Measurements from ENCODE around the gene CADPS2.
A peak's percentile ranks its signal among the peaks of the same experiment; 100 is the strongest.

CADPS2 gene

DNA sequence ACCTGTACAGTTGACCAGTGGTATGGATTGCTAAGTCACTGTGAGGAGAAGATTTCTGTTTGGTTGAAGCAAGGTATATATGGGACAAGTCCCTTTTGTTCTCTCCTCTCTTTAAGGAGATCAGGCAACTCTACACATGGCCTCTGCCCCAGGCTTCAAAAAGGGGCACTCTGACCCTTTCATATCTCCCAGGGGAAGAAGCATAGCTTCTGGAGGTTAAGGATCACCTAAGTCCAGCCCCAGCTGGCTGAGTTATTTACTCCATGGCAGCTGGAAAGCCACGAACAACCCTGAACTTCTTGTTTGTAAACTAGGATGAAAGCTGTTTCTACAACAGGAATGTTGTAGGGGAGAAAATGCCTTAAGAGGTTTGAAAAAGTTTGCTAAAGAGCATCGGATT lies 452.5 kb downstream of the CADPS2 start:
- TF ChIP-seq, protein P1, sequence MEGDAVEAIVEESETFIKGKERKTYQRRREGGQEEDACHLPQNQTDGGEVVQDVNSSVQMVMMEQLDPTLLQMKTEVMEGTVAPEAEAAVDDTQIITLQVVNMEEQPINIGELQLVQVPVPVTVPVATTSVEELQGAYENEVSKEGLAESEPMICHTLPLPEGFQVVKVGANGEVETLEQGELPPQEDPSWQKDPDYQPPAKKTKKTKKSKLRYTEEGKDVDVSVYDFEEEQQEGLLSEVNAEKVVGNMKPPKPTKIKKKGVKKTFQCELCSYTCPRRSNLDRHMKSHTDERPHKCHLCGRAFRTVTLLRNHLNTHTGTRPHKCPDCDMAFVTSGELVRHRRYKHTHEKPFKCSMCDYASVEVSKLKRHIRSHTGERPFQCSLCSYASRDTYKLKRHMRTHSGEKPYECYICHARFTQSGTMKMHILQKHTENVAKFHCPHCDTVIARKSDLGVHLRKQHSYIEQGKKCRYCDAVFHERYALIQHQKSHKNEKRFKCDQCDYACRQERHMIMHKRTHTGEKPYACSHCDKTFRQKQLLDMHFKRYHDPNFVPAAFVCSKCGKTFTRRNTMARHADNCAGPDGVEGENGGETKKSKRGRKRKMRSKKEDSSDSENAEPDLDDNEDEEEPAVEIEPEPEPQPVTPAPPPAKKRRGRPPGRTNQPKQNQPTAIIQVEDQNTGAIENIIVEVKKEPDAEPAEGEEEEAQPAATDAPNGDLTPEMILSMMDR (IDR thresholded peaks at IDR 0.05; ENCODE audit: insufficient read depth, low read depth, low read length, missing control alignments), result no peak

DNA sequence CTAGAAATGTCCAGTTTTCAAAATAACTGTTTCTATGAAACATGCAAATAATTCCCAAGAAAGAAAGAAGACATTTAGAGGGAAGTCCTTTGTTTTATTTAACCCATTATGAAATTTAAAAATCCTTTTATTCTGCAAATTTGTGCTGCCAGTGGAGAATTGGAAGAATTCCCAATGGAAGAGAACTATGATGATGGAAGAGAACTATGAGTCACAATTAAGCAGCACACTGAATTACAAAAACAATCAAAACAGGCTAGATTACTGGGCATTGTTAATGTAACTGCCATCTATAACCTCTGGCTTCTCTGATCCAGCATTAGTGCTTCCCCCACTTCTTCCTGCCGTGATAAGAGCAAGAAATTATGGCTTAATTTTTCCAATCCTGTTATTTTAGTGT lies 455.6 kb downstream of the CADPS2 start:
- TF ChIP-seq, protein P1 (IDR thresholded peaks at IDR 0.05; ENCODE audit: insufficient read depth, low read depth, low read length, missing control alignments), result no peak
- H3K4me3 ChIP-seq (ENCODE audit: low read length), result no peak overlapping the region
- peak; percentile 22 for DNase-seq (ENCODE audit: low read depth)

More for the DNA sequence above, 452.5 kb downstream of the CADPS2 start:
- DNase-seq (ENCODE audit: low read depth), result no peak
- no peak overlapping the region for H3K4me3 ChIP-seq (ENCODE audit: low read length)

DNA sequence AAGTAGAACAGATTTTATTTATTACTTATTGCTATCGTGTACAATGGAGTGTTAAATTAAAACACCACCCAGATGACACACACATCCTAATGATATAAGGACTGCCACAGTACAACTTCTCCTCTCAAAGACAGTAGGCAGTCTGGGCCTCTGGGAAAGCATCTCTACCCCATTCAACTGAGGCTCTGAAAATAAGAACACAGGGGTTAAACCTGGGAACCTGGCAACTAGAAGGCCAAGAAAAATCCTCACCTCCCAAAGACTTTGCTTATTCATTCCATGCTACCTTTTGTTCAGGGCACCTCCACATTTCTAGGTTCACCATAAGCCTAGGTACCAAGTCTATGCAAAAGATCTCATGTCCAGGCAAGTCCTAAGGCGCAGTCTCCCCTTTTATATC lies 456.3 kb downstream of the CADPS2 start:
- TF ChIP-seq, protein P1 (IDR thresholded peaks at IDR 0.05; ENCODE audit: insufficient read depth, low read depth, low read length, missing control alignments), result no peak
- no peak overlapping the region for H3K4me3 ChIP-seq (ENCODE audit: low read length)

DNA sequence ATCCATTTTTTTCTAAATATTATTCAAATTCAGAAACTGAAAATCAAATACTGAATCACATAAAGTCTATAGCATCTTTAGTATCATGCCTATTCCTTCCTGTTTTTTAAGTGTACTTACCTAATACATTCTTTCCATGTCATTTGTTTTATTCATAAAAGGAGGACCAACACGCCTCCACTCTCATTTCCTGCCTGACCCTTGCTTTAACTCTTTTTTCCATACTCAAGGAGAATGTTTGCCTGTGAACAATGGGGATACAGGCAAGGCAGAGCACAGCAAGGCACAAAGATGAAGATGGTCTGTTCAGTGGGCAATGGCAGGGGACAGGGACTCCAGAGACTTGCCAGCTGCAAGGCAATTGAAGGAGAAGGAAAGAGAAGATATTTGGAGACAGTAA lies 460.5 kb downstream of the CADPS2 start:
- no peak overlapping the region for H3K4me3 ChIP-seq (ENCODE audit: low read length)
- DNase-seq (ENCODE audit: low read depth), result no peak
- TF ChIP-seq, protein P1 (IDR thresholded peaks at IDR 0.05; ENCODE audit: insufficient read depth, low read depth, low read length, missing control alignments), result no peak

More for the DNA sequence above, 456.3 kb downstream of the CADPS2 start:
- peak; percentile 10 for DNase-seq (ENCODE audit: low read depth)

DNA sequence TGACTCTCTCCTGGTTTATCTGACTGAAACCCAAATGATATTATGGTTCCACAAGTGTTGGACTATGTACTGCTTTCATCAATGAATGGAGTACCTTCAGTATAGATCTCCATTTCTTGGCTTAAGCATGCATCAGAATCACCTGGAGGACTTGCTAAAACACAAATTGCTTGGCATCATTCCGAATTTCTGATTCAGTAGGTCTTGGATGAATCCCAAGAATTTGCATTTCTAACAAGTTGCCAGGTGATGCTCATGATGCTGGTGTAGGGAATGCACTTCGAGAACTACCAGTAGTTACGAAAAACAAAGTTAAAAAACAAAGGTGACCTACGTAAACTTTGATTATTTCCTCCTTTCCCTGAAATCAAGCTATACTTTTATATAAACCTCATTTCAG lies 462.7 kb downstream of the CADPS2 start:
- peak; percentile 45 for DNase-seq (ENCODE audit: low read depth)
- no peak overlapping the region for H3K4me3 ChIP-seq (ENCODE audit: low read length)
- TF ChIP-seq, protein P1 (IDR thresholded peaks at IDR 0.05; ENCODE audit: insufficient read depth, low read depth, low read length, missing control alignments), result no peak

DNA sequence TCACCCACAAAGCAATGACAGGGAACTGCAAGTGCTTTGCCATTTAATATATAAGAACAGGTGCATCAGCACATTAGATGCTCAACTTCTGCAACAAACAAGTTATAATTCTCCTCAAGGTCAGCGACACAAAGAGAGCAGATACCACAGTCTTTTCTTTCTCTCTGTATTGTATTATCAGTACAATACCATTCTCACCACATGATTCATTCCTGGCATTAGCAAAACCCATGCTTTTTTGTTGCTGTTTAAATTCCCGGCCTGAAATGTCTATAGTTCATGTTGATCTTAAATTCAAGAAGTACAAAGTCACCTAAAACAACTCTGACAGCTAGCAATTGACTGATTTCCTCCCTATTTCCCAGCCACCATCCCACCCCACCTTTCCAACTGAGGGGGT lies 469.9 kb downstream of the CADPS2 start:
- DNase-seq (ENCODE audit: low read depth), result no peak
- H3K4me3 ChIP-seq (ENCODE audit: low read length), result no peak overlapping the region
- TF ChIP-seq, protein P1 (IDR thresholded peaks at IDR 0.05; ENCODE audit: insufficient read depth, low read depth, low read length, missing control alignments), result no peak

DNA sequence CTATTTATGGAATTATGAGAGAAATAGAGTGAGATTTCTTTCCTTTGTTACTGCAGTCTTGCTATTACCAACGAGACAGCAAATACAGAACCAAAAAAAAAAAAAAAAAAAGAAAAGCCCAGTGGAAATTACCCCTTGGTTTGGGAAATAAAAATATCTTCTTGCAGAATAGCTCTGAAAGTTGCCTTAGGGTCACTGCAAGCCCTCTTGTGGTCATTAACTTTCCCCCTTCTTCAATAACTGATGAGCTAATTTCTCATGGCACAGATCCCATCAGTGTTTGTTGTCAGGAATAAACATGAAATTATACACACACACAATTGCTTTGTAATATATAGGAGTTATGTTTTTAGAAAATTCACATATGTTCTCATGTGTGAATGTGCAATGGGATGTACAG lies 470.8 kb downstream of the CADPS2 start:
- no peak overlapping the region for H3K4me3 ChIP-seq (ENCODE audit: low read length)
- no peak for DNase-seq (ENCODE audit: low read depth)
- TF ChIP-seq, protein P1 (IDR thresholded peaks at IDR 0.05; ENCODE audit: insufficient read depth, low read depth, low read length, missing control alignments), result no peak

Measured in epithelial cell of esophagus (primary cell).